Endodermal cell (in vitro differentiated cells): ENCODE data around the gene SCNN1A. TPM values are rescaled to one million over a fixed set of nuclear protein-coding genes. Genes with fewer than 3 reads are reported as not detected.

ENCODE experiments used
- DNase-seq: peaks from one replicate; pipeline ENCODE4 v3.0.0-alpha.2; 2017
- H3K27ac ChIP-seq: 2 replicates; pipeline ENCODE4 v1.5.1; 2013; ENCODE audit warnings: mild to moderate bottlenecking, low read depth, low read length, moderate library complexity
- H3K27me3 ChIP-seq: 2 replicates; pipeline ENCODE4 v1.6.1; 2013; ENCODE audit warnings: mild to moderate bottlenecking, low read length, moderate library complexity; ENCODE audit not compliant: insufficient read depth, control insufficient read depth, poor library complexity, severe bottlenecking
- H3K36me3 ChIP-seq: 2 replicates; pipeline ENCODE4 v1.7.0; 2013; ENCODE audit warnings: mild to moderate bottlenecking, low read length, moderate library complexity; ENCODE audit not compliant: control insufficient read depth, insufficient read depth
- H3K4me1 ChIP-seq: one replicate; pipeline ENCODE4 v1.7.0; 2013; ENCODE audit warnings: low read length; ENCODE audit not compliant: control insufficient read depth, insufficient read depth
- H3K4me3 ChIP-seq: 2 replicates; pipeline ENCODE4 v1.5.1; 2013; ENCODE audit warnings: mild to moderate bottlenecking, low read length, moderate library complexity
- H3K9ac ChIP-seq: 2 replicates; pipeline ENCODE4 v1.6.1; 2013; ENCODE audit warnings: mild to moderate bottlenecking, low read length, moderate library complexity; ENCODE audit not compliant: poor library complexity, severe bottlenecking; ENCODE audit errors: extremely low read depth
- H3K9me3 ChIP-seq: 2 replicates; pipeline ENCODE4 v1.6.1; 2013; ENCODE audit warnings: mild to moderate bottlenecking, low read length, moderate library complexity; ENCODE audit not compliant: control insufficient read depth
- H3K27ac Mint-ChIP-seq: 2 replicates; pipeline ENCODE4 v1.8.0; 2020; ENCODE audit warnings: mixed read lengths
- H3K27me3 Mint-ChIP-seq: 2 replicates; pipeline ENCODE4 v1.8.0; 2021; ENCODE audit warnings: mild to moderate bottlenecking, mixed read lengths; ENCODE audit not compliant: insufficient read depth
- H3K36me3 Mint-ChIP-seq: 2 replicates; pipeline ENCODE4 v1.8.0; 2020; ENCODE audit warnings: low read depth, mixed read lengths
- H3K4me1 Mint-ChIP-seq: 2 replicates; pipeline ENCODE4 v1.8.0; 2020; ENCODE audit warnings: mixed read lengths
- H3K4me3 Mint-ChIP-seq: 2 replicates; pipeline ENCODE4 v1.8.0; 2020; ENCODE audit warnings: mild to moderate bottlenecking, moderate library complexity, mixed read lengths
- H3K9me3 Mint-ChIP-seq: 2 replicates; pipeline ENCODE4 v1.8.0; 2020; ENCODE audit warnings: mild to moderate bottlenecking, mixed read lengths
- CTCF ChIP-seq: fragments of 200-600 bp; sonication (generic); conservative IDR thresholded peaks from 2 replicates; pipeline ENCODE4 v1.5.0; 2021; ENCODE audit warnings: antibody characterized with exemption, mild to moderate bottlenecking
- WGBS, 2 experiments: methylation state at CpG; one replicate each; pipeline versions ENCODE4 v1.1.5 to v1.1.7; 2013; ENCODE audit warnings: missing lambda C conversion rate in 2 of 2, mixed read lengths in 1 of 2; ENCODE audit not compliant: insufficient coverage in 1 of 2, insufficient read length in 1 of 2; 5-methylcytosine and 5-hydroxymethylcytosine counted together
- total RNA-seq, 2 donors: library from RNA; stranded (reverse); fragmentation: NEBNext Ultra II Directional in 1 of 2; extraction: Animal tissue kit (Norgen Biotek cat#: 25700) in 1 of 2; gene quantifications; 2 replicates in 1 of 2; 3 replicates in 1 of 2; pipeline ENCODE4 v1.2.1, GENCODE V29; 2021

SCNN1A gene
- total RNA-seq, 2 donors from 2014 or later = 32.1 to 87.7 TPM

GRCh38 chr12:6301721-6302120 is 73.6 kb downstream of the SCNN1A start:
- no peaks in the 10 kb centered on the region for H3K27me3 ChIP-seq
- peaks cover 18% of the 10 kb centered on the region for H3K4me1 Mint-ChIP-seq
- H3K36me3 ChIP-seq = no peaks in the 10 kb centered on the region
- H3K4me3 ChIP-seq = no peak overlapping the region
- no peak overlapping the region for H3K9ac ChIP-seq
- H3K27me3 Mint-ChIP-seq = peaks cover 2% of the 10 kb centered on the region
- TF ChIP-seq CTCF = no peak
- H3K4me3 Mint-ChIP-seq = no peak overlapping the region
- no peak overlapping the region for H3K27ac ChIP-seq
- H3K9me3 Mint-ChIP-seq = peaks cover 21% of the 10 kb centered on the region
- DNase-seq = no peak
- WGBS, 2 experiments = 94 to 97% methylated on average over 6 to 7 of the region's 7 CpGs
- H3K27ac Mint-ChIP-seq = no peak overlapping the region
- H3K36me3 Mint-ChIP-seq = no peaks in the 10 kb centered on the region
- H3K9me3 ChIP-seq = no peaks in the 10 kb centered on the region
- H3K4me1 ChIP-seq = no peaks in the 10 kb centered on the region

- H3K36me3 Mint-ChIP-seq = no peaks in the 10 kb centered on the region
- no peaks in the 10 kb centered on the region for H3K4me1 ChIP-seq
- H3K27me3 Mint-ChIP-seq = no peaks in the 10 kb centered on the region
- H3K9me3 ChIP-seq = no peaks in the 10 kb centered on the region
- no peaks in the 10 kb centered on the region for H3K27me3 ChIP-seq
- WGBS, 2 experiments = 90% methylated on average over 9 of the region's 10 CpGs; no CpG with 5 or more reads in 1 of the 2 experiments
- no peaks in the 10 kb centered on the region for H3K36me3 ChIP-seq
- peaks cover 21% of the 10 kb centered on the region for H3K9me3 Mint-ChIP-seq
- DNase-seq = no peak
- H3K27ac Mint-ChIP-seq = no peak overlapping the region
- peaks cover 18% of the 10 kb centered on the region for H3K4me1 Mint-ChIP-seq
- H3K4me3 ChIP-seq = no peak overlapping the region
- H3K27ac ChIP-seq = no peak overlapping the region
- H3K4me3 Mint-ChIP-seq = no peak overlapping the region
- no peak for TF ChIP-seq CTCF
- H3K9ac ChIP-seq = no peak overlapping the region
These were observed 78.2 kb downstream of the SCNN1A start for GRCh38 chr12:6297170-6297569.

Other genes starting within 250 kb of the SCNN1A start
- 10 to 100 TPM; 33.5 to 99.1 TPM for gene CD9, start 175.2 kb downstream of the SCNN1A start, total RNA-seq
- gene PLEKHG6, start 64.9 kb downstream of the SCNN1A start, total RNA-seq = 10 to 100 TPM; 24.8 to 37.2 TPM
- gene TNFRSF1A, start 33.5 kb downstream of the SCNN1A start, total RNA-seq = 10 to 100 TPM; 43.2 to 86.2 TPM
- 1 to 10 TPM; 8.4 to 9.1 TPM for gene LTBR, start 8.6 kb upstream of the SCNN1A start, total RNA-seq
- under 1 TPM in 1 of 2 donors, not detected in 1; 0.44 TPM for gene CD27, start 69.4 kb upstream of the SCNN1A start, total RNA-seq
- gene TAPBPL, start 76.5 kb upstream of the SCNN1A start, total RNA-seq = 1 to 10 TPM in 1 of 2 donors, under 1 TPM in 1; 0.55 to 1.4 TPM
- gene VAMP1, start 95.1 kb upstream of the SCNN1A start, total RNA-seq = 10 to 100 TPM in 1 of 2 donors, 1 to 10 TPM in 1; 5.6 to 17.8 TPM
- gene MRPL51, start 117.7 kb upstream of the SCNN1A start, total RNA-seq = 100 to 1,000 TPM; 196 to 450 TPM
- 100 to 1,000 TPM in 1 of 2 donors, 10 to 100 TPM in 1; 90.3 to 150 TPM for gene NCAPD2, start 118.5 kb upstream of the SCNN1A start, total RNA-seq
- gene GAPDH, start 159.0 kb upstream of the SCNN1A start, total RNA-seq = 1,000 to 10,000 TPM; 2,848 to 5,273 TPM
- 10 to 100 TPM; 10.9 to 30.7 TPM for gene IFFO1, start 180.5 kb upstream of the SCNN1A start, total RNA-seq
- 100 to 1,000 TPM in 1 of 2 donors, 10 to 100 TPM in 1; 51.6 to 135 TPM for gene NOP2, start 192.7 kb upstream of the SCNN1A start, total RNA-seq
- gene CHD4, start 231.8 kb upstream of the SCNN1A start, total RNA-seq = 100 to 1,000 TPM; 276 to 385 TPM